Dermis microvascular lymphatic vessel endothelial cell (primary cell): Measurements from ENCODE around the gene NCOA1. TPM values are rescaled to one million over a fixed set of nuclear protein-coding genes. Genes with fewer than 3 reads are reported as not detected.
"Not testable (repeated sequence)": the region's sequence is repeated elsewhere in the genome, so short reads cannot be mapped to it uniquely, and the experiment has no call there.

Source experiments
- DNase-seq, 2 donors: peaks; one replicate each; pipeline versions ENCODE4 v3.0.0 to v3.0.0-alpha.2; 2010; ENCODE audit warnings: low read depth in 2 of 2
- total RNA-seq: library from RNA; depleted of rRNA; stranded (reverse); fragments of >200 nt; gene quantifications from 2 replicates; pipeline ENCODE4 v1.2.1, GENCODE V29; 2014

The NCOA1 gene
- total RNA-seq, 1 donor from 2014 or later: 5.9 TPM

DNA sequence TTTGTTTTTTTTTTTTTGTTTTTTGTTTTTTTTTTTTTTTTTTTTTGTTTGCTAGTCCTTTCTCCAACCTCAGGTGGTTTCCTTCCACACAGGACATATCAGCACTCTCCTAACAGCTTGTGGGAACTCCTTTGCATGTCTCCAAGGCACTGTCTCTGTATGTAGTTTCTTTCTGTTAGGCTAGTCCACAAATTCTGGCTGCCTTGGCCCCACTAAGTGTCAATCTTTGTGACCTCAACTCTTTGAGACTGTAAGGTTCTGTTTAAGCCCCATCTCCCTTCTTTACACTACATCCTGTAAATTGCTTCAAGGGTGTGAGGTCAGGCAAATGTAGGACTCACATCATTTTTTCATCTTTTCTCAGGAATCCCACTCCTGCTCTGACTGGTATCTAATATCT lies 85.1 kb downstream of the NCOA1 start:
- DNase-seq: no peak

DNA sequence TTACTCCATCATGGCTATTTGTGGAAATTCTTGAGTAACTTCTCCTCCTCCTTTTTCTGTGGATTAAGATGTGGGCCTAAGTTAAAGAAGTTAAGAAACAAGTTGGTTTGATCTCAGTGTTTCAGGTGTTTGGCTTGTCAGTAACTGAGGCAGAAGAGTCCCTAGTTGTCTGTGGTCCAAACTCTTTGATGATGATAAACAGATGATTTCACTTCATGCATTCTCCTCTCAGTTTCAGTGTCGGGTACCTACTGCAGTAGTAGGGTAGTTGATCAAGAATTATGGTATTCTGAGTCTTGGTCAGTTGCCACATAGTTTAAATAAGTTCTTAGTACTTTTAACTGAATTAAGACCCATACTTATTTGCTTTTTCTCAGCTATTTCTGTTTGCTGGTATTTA lies 85.6 kb downstream of the NCOA1 start:
- no peak for DNase-seq

DNA sequence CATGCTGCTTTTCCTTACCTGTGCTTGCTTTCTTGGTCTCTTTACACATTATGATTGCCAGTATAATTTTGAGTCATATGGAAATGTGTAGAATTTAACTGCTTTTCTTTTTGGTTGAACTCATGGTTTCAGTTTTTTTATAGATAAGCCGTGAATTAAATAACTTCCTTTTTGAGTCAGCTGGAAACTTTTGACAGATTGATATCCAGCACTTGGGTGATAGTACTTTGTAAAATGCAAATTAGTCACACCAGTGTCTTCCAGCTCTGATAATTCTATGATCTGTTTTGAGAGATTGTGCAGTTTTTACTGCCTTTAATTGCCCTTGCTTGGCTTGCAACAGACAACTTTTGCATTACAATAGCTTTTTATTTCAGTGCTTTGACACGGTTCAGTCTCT lies 86.4 kb downstream of the NCOA1 start:
- peak; percentile 21 to 44 for DNase-seq

DNA sequence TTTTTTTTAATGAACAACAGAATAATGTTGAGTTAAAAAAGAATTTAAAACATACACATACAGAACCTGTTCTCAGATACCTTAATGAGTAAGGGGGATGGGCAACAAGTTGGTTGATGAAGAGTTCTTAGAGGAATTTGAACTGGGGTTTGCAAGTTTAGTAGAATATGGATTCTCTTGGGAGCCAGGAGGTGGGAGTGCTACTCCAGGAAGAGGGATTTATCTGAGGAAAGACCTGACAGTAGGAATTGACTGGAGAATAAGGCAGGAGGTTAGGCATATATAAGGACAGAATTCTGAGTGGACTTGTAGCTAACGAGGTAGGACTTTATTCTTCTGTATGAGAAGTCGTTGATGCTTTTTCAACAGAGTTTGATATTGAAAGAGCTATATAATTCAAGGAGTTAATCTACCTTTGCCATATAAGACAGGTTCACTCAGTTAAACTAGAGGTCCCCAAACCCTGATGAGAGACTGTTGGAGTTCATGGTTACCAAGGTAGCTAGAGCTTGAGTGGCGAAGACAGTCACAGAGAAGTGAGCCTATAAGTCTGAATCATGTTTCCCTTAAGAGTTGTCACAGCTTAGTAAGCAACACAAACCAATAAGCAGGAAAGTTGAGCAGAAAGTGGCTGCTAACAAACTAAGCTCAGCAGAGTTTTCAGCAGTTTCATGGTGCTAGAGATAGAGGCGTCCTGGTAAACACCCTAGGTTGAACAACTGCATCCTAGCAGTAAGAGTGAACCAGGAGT lies 88.2 kb downstream of the NCOA1 start:
- no peak for DNase-seq

DNA sequence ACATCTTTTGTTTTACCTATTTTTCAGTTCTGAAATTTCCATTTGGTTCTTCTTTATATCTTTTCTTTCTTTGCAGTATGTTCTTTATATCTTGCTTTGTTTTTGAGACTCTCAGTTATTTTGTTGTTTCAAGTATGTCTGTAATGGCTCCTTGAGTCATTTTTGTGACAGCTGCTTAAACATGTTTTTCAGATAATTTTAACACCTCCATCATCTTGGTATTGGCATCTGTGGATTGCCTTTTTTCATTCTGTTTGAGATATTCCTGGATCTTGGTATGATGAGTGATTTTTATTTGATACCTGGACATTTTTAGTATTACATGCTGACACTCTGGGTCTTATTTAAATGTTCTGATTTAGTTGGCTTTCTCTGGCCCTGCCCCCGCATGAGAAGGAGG lies 89.5 kb downstream of the NCOA1 start:
- DNase-seq: no peak

DNA sequence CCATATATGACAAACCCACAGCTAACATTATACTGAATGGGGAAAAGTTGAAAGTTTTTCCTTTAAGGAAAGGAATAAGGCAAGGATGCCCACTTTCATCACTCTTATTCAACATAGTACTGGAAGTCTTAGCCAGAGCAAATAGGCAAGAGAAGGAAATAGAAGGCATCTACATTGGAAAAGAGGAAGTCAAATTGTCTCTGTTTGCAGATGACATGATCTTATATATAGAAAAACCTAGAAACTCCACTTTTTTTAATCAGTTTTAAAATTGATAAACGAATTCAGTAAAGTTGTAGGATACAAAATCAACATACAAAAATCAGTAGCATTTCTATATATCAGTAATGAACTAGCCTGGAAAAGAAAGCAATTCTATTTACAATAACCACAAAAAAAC lies 90.9 kb downstream of the NCOA1 start:
- DNase-seq: not testable (repeated sequence)

DNA sequence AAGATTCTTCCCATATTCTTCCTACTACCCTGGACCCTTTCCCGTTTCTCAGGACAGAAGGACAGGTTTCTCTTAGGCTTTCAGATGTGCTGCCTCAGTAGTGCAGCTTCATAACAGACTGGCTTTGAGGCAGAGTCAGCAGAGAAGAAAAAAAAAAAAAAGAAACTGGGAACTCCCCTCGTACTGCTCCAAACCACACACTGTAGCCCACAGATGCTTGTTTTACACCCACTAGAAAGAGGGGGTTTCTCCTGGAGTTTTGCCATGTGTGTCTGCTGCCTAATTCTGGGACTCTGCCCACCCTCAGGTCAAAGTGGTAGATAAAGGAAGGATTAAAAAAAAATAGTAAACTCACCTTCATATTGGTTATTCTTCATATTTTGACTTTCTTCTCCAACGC lies 95.9 kb downstream of the NCOA1 start:
- no peak for DNase-seq

DNA sequence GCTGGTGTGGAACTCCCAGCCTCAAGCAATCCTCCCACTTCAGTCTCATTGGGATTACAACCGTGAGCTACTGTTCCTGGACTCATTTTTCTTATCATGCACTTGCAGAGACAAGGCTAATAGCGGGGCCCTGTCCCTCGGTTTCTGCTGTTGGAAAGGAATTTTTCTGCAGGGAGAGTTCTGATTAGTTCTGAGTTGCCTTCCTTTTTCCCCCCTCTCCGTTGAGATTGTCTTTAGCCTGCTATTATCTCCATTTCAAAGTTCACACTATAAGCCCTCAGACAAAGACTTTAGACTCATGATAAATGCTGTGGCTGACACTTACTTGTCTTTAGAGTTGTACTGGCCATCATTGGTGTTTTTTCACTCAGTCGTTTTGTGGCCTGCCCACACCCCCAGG lies 97.2 kb downstream of the NCOA1 start:
- no peak for DNase-seq

DNA sequence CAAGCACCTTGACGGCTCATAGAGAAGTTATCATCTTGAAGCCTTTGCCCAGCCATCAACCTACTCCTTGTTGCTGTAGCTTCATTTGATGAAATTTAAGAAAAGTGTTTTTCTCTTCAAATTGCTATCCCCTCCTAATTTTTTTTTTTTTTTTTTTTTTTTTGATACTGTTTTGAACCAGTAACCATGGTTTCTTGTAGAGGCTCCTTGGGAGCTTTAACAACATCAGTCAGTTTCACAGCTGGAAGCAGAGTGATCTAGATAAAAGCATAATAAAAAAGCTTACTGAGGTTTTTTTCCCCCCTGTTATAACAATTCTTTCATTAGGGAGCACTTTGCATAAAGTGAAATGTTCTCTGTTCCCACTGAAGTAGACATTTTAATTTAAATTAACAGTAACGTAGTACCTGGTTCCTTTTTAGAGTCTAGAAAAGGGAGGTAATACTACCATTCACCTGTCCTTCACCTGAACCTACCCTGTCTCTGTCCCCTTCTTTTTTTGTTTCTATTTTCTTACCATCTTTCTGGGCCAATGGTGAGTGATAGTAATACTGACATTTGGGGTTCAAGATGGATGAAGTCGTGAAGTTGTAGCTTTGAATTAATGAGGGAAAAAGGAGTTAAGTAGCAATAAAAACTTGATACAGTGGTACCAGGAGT lies 101.5 kb downstream of the NCOA1 start:
- DNase-seq: no peak

DNA sequence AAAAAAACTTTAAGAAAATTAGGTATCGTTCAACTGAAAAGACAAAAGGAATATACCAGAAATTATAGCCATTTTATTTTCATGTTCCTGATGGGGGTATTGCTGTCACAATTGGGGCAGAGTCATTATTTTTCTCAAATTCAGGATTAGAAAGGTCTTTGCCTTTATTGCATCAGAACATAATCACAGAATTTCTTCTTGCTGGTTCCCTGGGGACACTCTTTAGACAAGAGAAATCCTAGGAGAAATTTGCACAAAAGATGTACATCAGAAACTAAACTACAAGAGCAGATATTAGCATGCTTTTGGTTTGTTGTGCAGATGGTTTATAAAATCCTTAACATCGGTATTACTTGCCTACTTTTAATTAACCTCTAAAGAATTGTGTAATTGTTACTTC lies 103.2 kb downstream of the NCOA1 start:
- no peak for DNase-seq

DNA sequence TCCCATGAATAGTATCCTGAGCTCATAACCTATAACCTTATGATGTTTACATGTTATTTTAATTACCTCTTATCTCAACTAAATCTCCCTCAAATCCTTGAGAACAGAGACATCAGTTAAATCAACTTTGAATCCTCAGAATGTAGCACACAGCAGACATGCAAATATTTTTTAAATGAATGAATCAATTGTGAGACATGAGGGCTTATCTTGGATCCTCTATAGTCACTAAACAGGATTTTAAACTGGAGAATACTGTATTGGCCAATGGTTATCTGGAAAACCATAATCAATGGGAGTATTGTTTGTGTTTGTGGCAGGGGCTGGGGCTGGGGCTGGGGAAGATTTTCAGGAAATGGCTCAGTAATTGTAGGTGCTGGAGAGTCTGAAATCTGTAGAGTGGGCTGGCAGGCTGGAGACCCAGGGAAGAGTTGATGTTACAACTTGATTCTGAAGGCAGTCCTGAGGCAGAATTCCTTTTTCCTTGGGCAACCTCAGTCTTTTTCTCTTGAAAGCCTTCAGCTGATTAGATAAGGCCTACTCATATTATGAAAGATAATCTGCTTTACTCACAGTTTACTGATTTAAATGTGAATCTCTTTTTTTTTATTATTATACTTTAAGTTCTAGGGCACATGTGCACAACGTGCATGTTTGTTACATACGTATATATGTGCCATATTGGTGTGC lies 106.3 kb downstream of the NCOA1 start:
- no peak for DNase-seq

DNA sequence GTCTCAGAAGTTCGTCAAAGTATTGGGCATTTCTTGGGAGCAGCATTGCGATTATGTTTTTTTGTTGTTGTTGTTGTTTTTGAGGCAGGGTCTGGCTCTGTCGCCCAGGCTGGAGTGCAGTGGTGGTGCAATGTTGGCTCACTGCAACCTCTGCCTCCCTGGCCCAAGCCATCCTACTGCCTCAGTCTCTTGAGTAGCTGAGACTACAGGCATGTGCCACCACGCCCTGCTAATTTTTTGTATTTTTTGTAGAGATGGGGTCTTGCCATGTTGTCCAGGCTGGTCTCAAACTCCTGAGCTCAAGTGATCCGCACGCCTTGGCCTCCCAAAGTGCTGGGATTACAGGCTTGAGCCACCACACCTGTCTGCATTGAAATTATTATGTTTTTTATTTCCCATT lies 109.1 kb downstream of the NCOA1 start:
- not testable (repeated sequence) for DNase-seq

DNA sequence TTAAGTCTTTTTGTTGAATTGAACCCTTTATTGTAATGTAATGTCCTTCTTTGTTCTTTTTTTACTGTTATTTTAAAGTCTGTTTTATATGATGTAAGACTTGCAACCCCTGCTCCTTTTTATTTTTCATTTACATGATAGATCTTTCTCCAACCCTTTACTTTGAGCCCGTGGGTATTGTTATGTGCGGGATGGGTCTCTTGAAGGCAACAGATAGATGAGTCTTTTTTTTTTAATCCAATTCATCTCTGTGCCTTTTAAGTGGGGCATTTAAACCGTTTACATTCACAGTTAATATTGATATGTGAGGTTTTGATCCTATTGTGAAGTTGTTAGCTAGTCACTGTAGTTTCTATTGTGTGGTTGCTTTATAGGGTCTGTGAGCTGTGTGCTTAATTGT lies 120.6 kb downstream of the NCOA1 start:
- DNase-seq: no peak

DNA sequence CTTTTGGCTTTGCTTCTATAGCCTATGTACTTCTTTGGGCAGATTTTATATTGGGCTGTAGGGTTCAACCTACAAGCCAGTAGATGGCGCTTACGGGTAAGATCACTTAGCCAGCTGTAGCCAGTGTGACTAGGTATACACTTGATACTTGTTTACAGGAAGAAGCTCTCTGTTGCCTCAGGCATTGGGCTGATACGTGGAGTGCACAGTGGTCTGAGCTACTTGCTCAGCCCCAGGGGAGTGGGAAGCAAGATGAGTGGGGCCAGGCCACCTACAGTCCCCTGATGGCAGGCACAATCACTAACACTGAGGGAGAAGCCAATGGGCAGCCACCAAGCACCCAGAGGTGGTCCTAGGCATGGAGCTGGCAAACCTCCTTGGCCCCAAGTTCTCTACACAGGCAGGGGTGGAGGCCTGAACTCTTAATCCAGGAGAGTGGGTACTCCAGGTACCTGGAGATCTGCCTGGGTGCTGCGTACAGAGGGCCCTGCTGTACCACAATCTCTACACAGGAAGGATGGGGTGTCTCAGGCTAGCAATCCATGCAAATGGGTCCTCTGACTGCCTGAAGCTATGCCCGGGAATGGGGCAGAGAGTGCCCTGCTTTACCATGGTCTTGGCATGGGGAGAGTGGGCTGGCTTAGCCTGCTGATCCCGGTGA lies 122.2 kb downstream of the NCOA1 start:
- peak; percentile 26 to 74 for DNase-seq

DNA sequence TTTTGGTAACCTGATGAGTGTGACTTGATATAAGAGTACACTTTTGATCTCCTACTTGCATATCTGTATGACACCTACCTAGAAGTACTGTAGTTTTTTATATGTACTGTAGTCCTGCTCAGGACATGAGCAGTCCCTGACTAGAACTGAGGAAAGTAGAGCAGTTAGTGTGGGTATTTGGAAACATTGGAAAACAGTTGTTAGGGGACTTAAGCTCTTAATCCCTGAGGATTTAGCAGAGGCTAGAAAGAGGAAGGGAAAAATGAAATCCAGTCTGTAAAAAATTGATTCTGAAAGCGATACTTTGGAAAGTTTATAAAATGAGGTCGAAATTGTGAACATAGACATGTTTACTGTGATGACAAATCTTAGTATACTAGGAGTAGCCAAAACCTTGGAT lies 125.6 kb downstream of the NCOA1 start:
- no peak for DNase-seq

DNA sequence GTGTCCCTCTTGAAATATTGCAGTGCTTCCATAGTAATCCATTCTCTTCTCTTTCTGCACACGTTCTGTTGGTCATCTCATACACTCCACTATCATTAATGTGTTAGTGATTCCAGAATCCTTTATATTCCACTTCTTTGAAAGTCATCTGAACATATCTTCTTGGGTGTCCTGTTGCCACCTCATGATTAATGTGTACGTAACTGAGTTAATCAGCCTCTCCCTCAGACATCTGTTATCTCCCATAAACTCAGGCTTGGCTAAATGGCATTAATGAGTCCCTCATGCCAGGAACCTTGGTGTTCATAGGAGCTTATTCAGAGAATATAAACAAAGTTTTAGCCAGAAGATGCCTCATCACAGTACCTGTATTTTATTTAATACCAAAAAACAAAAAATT lies 126.4 kb downstream of the NCOA1 start:
- no peak for DNase-seq

DNA sequence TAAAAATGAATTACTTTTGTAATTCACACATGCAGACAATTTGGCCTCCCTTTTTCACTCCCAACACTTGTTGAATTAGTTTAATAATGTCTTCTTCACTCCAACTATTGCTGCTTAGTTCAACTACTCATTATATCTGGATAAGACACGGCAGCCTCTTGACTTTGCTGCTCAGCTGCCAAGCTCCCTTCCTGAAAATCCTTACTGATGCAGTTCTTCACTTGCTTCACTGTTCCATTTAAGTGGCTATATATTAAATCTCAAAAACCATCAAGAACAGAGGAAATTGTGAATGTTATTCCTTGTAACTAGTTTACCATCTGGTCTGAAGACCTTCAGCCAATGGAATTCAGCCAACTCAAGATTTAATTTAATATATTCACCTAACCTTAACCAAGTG lies 127.1 kb downstream of the NCOA1 start:
- no peak for DNase-seq

DNA sequence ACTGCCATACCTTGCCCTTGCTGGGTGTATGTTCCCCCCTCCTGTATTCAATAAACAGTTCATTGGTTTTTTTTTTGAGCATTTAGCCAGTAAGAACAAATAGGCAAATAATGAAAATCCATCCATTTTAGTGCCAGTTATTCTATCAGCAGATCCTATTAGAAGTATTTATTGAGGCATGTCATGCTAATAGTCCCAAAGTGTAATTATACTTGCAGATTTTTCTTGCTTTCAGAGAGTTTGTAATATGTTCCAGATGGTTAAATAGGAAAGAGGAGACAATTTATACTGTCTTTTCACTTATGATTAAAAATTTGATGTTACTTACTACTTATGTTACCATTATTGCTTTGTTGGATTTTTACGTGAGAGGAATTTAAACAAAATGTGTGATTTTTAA lies 127.6 kb downstream of the NCOA1 start:
- no peak for DNase-seq

DNA sequence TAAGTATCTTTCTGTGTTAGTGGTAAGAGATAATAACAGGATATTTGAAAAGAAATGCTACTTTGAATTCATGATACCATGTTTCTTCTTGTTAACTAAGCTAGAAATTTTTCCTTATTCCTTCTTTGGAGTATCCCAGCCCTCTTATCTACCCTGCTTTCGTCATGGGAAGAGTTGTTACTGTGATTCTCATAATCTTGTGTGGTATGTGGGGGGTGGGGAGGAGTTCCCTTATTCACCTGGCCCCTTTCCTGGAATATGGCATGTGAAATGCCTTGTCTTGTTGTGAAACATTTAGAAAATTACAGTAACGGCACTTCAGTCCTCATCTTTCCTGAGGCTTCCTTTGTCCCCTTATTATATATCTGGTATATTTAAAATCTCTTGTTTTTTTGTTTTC lies 129.9 kb downstream of the NCOA1 start:
- DNase-seq: no peak

DNA sequence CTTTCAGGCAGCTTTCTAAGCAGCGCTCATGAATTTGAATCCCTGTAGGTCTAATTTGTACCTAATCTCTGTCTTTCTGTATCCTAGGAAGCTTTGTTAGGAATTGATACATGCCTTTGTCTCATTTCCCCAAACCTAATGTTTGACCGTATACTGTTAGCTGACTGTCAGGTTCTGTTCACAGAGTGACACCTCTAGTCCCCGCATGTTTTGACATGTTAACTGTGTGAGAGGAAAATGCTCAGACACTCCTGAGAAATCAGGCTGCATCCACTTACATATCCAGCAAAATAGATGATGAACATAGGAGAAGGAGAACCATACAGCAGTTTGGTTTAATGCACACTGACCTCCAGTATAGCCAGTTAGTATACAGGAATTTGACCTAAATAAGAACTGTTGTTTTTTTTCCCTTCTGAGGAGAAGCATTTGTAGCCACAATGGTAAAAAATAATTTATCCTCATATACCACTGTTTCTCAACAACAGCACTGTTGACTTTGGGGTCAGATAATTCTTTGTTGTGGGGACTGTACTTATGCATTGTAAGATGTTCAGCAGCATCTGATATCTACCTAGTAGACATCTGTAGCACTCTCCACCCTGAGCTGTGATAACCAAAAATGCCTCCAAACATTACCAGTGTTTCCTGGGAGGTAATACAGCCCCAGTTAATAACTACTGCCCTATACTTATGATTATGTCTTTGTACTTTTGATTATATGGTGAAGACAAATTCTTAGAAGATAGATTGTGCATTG lies 130.9 kb downstream of the NCOA1 start:
- DNase-seq: no peak

DNA sequence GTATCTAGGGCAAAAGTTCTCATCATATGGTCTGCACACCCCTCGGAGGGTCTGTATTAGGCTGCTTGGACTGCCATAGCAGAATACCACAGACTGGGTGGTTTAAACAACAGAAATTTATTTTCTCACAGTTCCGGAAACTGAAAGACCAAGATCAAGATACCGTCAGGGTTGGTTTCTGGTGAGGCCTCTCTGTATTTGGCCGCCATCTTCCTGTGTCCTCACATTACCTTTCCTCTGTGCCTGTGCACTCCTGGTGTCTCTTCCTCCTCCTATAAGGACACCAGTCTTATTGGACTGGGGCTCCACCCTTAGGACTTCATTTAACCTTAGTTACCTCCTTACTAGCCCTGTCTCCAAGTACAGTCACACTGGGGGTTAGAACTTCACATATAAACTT lies 132.5 kb downstream of the NCOA1 start:
- no peak for DNase-seq

DNA sequence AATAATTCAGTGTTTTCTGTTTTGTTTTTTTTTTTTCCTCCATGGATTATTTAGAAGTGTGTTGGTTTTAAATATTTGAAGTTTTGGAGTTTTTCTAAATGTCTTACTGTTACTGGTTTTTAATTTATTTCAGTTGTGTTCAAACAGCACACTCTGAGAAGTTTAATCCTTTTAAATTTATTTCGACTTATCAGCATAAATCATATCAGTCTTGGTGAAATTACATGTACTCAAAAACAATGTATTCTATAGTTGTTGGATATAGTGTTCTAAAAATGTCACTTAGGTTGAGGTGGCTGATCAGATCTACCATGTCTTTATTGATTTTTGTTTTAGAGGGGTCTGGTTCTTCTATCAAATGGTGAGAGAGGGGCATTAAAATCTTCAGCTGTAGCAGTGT lies 134.7 kb downstream of the NCOA1 start:
- DNase-seq: no peak
